HepG2 (cell line): ENCODE measurements around the gene KIF3C.

Source experiments
- CAMTA2 ChIP-seq: sonication (generic); formaldehyde crosslinking; IDR thresholded peaks from 2 replicates; pipeline ENCODE4 v1.4.0; 2020; ENCODE audit warnings: mild to moderate bottlenecking, missing genetic modification reagents, borderline replicate concordance
- CCAR2 ChIP-seq: fragments of 200-400 bp; formaldehyde crosslinking; optimal IDR thresholded peaks from 2 replicates; pipeline ENCODE3; 2018; ENCODE audit warnings: low read depth, mild to moderate bottlenecking, low read length, moderate library complexity
- CREBL2 ChIP-seq: sonication (generic); formaldehyde crosslinking; IDR thresholded peaks from 2 replicates; pipeline ENCODE4 v1.8.1; 2023; ENCODE audit warnings: missing genetic modification reagents, mild to moderate bottlenecking, borderline replicate concordance
- CTCF ChIP-seq: sonication (generic); formaldehyde crosslinking; IDR thresholded peaks from 2 replicates; pipeline ENCODE4 v1.5.0; 2020; ENCODE audit warnings: mild to moderate bottlenecking, missing genetic modification reagents, moderate library complexity
- HNRNPL ChIP-seq: fragments of 200-400 bp; formaldehyde crosslinking; IDR thresholded peaks from 2 replicates; pipeline ENCODE4 v1.6.1; 2017; ENCODE audit warnings: mild to moderate bottlenecking, low read depth, low read length
- MAFK ChIP-seq, 2 experiments: IDR thresholded peaks in 1 of 2; conservative IDR thresholded peaks in 1 of 2; 2 replicates each; pipeline ENCODE4 v1.6.1; 2011; ENCODE audit warnings: improper control_type of control experiment in 2 of 2, low read length in 2 of 2
- MED1 ChIP-seq: sonication (generic); formaldehyde crosslinking; IDR thresholded peaks from 2 replicates; pipeline ENCODE4 v1.4.0; 2020; ENCODE audit warnings: missing genetic modification reagents
- NR3C1 ChIP-seq: sonication (generic); formaldehyde crosslinking; IDR thresholded peaks from 2 replicates; pipeline ENCODE4 v1.4.0; 2020; ENCODE audit warnings: missing genetic modification reagents
- POLR2AphosphoS5 ChIP-seq: IDR thresholded peaks from 2 replicates; pipeline ENCODE4 v1.6.1; 2012; ENCODE audit warnings: low read depth, low read length
- RAD21 ChIP-seq: fragments of 450-650 bp; formaldehyde crosslinking; IDR thresholded peaks from 2 replicates; pipeline ENCODE4 v1.5.0; 2020; ENCODE audit warnings: mild to moderate bottlenecking
- ZFX ChIP-seq: sonication (generic); formaldehyde crosslinking; IDR thresholded peaks from 2 replicates; pipeline ENCODE4 v1.4.0; 2020; ENCODE audit warnings: mild to moderate bottlenecking, low read depth, missing genetic modification reagents, moderate library complexity
- ZNF136 ChIP-seq: sonication (generic); formaldehyde crosslinking; IDR thresholded peaks from 2 replicates; pipeline ENCODE4 v1.8.1; 2022; ENCODE audit warnings: low read depth, mild to moderate bottlenecking, moderate library complexity, missing genetic modification reagents
- ZNF274 ChIP-seq: sonication (generic); formaldehyde crosslinking; IDR thresholded peaks from 2 replicates; pipeline ENCODE4 v1.5.1; 2020; ENCODE audit warnings: mild to moderate bottlenecking, missing genetic modification reagents
- ZNF800 ChIP-seq: sonication (generic); formaldehyde crosslinking; IDR thresholded peaks from 2 replicates; pipeline ENCODE4 v1.4.0; 2020; ENCODE audit warnings: missing genetic modification reagents

- TF ChIP-seq CCAR2 (no peak), ZNF136 (CRISPR knock-in tag) (no peak), ZNF800 (CRISPR knock-in tag) (no peak), HNRNPL (no peak), ZFX (CRISPR knock-in tag) (no peak), MED1 (CRISPR knock-in tag) (no peak), CTCF (CRISPR knock-in tag) (no peak), RAD21 (no peak), CREBL2 (CRISPR knock-in tag) (no peak), NR3C1 (no peak), CAMTA2 (CRISPR knock-in tag) (no peak), POLR2AphosphoS5 (no peak), ZNF274 (CRISPR knock-in tag) (no peak), MAFK (conservative IDR thresholded peaks at IDR 0.05 in 1 of 2, IDR thresholded peaks at IDR 0.05 in 1 of 2; ENCODE audit: low read length in 2 of 2) (no peak)
Observed at GRCh38 chr2:26013668-26014067, 31.4 kb upstream of the KIF3C start.
